Measurements from ENCODE around the gene COL19A1.

Gene COL19A1

GRCh38 chr6:70246118-70246517, 379.8 kb downstream of the COL19A1 start:
- no peak for DNase-seq

DNA sequence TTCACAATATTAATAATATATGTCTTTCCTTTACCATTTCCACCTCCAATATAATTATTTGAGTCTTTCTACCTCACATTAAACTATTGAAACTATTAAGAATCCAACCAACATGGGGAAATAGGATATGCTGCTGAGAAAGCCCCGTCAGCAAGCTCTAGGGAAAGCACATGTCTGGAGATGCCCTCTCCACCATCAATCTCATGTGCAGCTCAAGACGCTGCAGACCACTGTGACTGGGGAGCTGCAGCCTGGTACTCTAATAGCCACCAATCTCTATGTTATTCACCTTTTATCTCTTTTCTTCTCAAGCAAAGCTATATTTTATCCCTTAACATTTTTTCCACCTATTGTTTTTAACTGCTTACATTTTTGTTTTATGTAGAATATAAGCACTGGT, 386.2 kb downstream of the COL19A1 start:
- no peak for DNase-seq

- DNase-seq = no peak
Measured at GRCh38 chr6:70253923-70254322, 387.6 kb downstream of the COL19A1 start.

- no peak for DNase-seq
Measured at GRCh38 chr6:70254784-70255183, 388.4 kb downstream of the COL19A1 start.

DNA sequence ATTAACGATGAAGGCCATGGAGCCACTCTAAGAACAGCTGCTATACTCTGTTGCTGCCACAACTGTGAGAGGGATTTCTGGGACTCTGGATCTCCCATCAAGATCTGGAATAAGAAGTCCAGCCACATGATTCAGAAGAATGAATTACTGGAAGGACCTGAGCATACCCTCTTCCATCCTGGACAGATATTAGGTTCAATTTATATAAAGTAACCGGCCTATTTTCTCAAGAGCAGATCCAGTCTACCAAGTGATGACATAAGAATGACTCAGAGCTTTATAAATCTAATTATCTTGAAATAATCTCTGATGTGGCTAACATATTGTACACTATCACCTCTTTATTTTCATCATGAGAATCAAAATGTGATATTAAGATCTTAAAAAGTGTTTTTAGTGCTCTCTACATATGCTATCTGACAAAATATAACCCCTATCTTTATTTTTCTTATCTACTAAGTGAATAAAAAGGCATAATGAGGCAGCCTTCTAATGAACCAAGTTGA, 391.5 kb downstream of the COL19A1 start:
- no peak for DNase-seq

DNA sequence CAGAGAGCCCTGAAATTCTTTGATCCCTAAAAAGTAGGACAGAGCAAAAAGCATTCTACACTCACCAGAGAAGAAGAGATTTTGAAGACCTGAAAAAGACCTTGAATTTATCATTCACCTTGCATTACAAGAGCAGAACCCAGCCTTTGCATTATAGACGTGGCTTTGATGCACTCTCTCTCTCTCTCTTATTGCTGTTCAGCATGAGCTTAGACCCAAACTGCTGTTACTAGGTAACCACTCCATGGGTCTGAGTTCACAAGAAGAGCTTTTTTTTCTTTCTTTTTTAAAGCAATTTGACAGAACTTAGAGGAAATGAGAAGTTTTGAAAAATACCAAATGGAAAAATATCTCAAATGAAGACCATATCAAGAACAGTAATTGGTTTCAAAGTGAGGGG, 392.1 kb downstream of the COL19A1 start:
- DNase-seq = no peak
